HG02943 (cell line): ENCODE results near the gene ZNF689.
"Not testable (repeated sequence)": the region's sequence is repeated elsewhere in the genome, so short reads cannot be mapped to it uniquely, and the experiment has no call there.

ENCODE experiments used
- ATAC-seq: cut with Tn5 transposase; IDR thresholded peaks from one replicate; pipeline ENCODE4 v1.9.1; 2021; ENCODE audit warnings: mild to moderate bottlenecking, low read depth, moderate library complexity; ENCODE audit not compliant: unreplicated experiment

ZNF689 gene

DNA sequence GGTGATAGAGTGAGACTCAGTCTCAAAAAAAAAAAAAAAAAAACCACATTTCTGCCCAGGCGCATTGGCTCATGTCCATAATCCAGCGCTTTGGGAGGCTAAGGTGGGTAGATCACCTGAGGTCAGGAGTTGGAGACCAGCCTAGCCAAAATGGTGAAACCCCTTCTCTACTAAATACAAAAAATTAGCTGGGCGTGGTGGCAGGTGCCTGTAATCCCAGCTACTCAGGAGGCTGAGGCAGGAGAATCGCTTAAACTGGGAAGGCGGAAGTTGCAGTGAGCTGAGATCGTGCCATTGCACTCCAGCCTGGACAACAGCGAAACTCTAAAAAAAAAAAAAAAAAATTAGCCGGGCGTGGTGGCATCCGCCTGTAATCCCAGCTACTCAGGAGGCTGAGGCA lies 26.9 kb upstream of the ZNF689 start:
- not testable (repeated sequence) for ATAC-seq

DNA sequence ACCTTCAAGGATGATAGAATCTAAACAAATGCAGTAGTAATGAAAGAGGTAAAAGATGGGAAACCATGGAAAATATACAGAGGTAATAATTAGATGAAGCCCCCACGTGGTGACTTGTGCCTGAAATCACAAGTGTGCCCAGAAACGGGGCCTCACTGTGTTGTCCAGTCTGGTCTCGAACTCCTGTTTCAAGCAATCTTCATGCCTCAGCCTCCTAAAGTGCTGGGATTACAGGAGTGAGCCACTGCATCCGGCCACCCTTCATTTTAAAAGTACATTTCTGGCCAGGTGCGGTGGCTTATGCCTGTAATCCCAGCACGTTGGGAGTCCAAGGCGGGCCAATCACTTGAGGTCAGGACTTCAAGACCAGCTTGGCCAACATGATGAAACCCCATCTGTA lies 26.4 kb upstream of the ZNF689 start:
- ATAC-seq, result no peak

DNA sequence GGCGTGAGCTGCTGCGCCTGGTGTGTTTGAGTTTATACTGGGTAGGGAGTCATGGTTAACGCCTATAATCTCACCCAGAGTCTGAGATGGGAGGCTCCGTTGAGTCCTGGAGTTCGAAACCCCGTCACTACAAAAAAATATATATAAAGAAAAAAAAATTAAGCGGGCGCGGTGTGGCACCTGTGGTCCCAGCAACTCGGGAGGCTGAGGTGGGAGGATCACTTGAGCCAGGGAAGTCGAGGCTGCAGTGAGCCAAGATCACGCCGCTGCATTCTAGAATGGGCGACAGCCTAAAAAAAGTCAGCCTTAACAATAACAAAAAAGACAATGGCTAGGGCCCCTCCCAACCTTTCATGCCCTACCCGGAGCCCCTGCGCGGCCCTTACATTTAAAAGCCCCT lies 23.3 kb upstream of the ZNF689 start:
- ATAC-seq, result no peak

DNA sequence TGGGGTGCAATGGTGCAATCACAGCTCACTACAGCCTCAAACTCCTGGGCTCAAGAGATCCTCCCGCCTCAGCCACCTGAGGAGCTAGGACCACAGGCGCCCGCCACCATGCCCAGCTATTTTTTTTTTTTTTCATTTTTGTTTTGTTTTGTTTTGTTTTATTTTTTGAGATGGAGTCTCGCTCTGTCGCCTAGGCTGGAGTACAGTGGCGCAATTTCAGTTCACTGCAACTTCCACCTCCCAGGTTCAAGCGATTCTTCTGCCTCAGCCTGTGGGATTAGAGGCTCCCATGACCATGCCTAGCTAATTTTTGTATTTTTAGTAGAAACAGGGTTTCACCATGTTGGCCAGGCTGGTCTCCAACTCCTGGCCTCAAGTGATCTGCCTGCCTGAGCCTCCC lies 22.3 kb upstream of the ZNF689 start:
- ATAC-seq, result not testable (repeated sequence)

DNA sequence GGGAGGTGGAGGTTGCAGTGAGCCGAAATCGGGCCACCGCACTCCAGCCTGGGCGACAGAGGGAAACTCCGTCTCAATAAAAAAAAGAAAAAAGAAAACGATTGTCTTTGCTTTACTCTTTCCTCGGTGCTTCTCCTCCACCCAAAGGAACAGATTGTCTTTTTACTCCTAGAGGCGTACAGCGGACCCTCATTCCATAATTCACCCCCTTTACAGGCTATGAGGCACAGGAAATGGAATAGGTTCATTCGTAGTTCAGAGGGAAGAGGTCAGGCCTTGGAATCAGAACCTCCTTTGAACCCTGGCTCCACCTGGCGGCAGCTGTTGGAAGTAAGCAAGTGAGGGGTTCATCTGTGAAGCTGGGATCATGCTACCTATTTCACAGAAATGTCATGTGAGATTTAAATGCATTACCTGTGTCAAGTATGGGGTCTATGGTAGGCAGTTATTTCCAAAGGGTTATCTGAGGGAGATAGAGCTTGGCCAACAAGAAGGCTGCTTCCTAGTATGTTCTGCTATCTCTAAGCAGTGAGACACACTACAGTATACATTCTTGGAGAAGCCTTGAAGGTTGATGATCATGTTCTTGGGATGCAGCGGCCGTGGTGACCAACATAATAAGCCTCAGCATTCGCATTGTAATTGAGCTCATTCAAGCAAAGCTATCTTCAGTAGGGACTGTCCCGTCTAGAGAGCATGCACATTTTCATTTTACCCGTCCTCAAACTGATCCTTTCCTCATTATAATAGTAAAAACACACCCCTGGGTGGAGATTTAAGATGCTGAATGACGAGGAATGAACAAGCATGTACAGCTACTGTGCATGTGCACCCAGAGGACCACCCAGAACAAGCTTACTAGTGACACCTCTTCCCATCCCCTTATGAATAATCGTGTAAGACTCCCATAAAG lies 18.7 kb upstream of the ZNF689 start:
- no peak for ATAC-seq

DNA sequence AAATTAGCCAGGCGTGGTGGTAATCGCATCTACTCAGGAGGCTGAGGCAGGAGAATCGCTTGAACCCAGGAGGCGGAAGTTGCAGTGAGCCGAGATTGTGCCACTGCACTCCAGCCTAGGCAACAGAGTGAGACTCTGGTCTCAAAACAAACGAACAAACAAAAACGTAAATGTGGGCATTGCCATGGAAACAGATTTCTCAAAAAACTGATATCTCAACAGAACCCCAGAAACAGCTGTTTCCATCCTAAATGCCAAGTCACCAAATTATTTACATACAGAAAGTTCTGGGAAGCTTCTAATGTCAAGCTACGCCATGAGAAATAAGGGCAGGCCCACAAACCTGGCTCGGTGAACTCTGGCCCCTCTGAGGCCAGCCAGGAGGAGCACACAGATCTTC lies 16.0 kb upstream of the ZNF689 start:
- no peak for ATAC-seq

DNA sequence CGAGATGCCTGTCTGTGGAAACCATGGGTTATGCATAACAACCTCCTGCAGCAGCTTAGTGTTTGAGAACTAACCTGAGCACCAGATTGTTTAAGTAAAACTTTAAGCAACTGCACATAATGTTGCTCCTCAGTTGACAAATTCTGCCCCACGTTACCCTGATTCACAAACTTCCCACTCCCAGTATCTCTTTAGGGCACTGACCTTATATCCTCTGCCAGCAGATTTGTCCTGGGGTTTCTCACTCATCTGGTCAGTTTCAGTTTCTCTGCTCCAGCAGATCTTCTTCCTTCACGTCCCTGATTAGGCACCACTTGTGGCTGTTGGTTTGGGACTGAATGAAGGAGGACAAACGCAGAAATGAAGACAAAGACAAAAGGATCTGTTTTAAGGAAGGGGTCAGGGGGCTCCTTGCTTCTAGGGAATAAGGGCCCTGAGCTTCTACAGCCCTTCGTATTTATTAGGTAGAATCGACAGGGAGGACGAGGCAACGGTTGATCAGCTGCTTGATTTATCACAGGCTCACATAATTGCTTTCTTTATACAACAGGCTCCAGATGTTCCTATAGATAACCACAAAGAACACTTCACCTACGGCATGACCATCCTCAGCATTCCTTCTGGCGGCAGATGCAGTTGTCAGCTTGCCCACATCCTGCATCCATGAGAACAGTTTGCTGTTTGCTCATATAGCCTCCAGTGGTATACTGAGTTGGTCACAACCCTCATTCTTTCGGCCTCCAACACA lies 13.5 kb upstream of the ZNF689 start:
- no peak for ATAC-seq

DNA sequence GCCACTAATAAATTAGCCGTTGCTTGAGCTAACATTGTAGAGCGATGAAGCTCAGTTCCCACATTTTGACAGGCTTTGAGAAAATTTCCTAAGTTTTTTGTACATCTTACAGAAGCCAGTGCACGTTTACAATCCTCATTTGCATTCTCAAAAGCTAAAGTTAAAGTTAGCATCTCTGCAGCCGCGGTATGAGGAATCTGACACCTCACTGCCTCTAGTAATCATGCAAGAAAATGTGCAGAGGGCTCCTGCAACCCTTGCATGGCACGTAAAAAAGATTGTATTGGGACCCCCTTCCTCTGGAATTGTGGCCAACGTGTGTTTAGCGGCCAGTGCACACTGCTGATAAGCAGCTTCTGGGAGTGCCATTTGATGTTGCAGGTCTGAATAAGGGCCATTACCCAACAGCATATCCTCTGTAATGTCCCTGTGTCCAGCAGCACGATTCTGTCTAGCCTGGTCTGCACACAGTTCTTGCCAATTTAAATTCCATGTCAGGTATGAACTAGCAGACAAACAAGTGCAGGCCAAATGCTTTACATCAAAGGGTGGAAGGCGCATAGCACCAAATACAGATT lies 12.4 kb upstream of the ZNF689 start:
- no peak for ATAC-seq

DNA sequence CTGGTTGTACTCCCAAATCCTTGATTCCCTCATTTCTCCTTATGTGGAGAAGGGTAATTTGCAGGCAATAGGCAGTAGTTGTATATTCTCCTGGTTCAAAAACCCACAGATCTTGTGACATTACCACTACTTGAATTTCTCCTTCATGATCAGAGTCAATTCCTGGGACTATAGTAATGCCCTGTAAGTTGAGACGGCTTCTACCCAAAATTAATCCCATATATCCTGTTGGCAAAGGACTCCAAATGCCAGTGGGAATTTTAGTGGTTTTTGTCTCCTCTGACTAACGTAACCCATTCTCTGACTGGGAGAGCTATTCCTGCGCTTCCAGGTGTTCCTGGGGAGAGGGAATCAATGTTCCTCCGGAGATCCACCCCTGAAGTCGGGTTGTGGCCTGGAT lies 11.6 kb upstream of the ZNF689 start:
- no peak for ATAC-seq

DNA sequence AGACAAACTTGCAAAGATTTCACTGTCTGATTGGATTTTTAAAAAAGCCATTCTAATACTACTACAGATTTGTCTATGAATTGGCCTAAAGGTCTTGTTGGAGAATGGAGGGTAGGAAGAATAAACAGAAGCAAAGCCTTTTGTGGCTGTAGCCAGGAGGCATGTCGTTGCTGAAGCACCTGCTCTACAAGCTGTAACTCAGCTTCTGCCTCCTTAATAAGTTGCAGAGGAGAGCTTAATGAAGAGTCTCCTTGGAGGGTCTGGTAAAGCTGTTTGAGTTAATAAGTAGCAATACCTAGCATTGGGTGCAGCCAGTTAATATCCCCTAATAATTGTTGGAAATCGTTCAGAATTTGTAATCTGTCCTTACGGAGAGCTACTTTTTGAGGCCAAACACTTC lies 10.0 kb upstream of the ZNF689 start:
- no peak for ATAC-seq

DNA sequence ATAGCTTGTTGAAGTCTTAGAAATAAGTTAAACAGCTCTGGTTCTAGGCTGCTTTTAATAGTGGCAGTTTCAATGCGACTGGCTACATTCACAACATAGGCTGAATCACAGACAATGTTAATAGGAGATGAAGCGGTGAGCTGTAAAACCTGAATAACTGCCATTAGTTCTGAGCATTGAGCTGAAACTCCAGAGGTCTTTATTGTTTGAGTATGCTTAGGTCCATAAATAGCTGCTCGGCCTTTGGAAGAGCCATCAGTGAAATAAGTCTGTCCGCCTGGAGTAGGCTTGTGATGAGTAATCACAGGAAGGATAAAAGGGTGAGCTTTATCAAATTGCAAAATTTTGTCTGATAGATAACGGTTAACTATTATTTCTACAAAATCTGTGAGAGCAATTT lies 9.4 kb upstream of the ZNF689 start:
- no peak for ATAC-seq

DNA sequence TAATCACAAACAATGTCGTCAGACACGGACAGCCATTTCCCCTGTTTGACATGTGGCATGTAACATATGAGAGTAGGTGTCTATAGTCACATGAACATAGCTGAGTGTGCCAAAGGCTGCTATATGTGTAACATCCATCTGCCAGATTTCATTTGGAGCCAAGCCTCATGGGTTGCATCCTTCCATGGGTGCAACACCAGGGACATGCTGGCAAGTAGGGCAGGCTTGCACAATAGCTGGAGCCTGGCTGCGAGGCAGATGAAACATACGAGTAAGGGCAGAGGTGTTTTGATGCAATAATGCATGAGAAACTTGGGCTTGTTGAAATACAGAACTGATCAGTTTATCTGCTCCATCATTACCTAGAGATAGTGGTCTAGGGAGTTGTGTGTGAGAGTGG lies 9.0 kb upstream of the ZNF689 start:
- ATAC-seq, result no peak

DNA sequence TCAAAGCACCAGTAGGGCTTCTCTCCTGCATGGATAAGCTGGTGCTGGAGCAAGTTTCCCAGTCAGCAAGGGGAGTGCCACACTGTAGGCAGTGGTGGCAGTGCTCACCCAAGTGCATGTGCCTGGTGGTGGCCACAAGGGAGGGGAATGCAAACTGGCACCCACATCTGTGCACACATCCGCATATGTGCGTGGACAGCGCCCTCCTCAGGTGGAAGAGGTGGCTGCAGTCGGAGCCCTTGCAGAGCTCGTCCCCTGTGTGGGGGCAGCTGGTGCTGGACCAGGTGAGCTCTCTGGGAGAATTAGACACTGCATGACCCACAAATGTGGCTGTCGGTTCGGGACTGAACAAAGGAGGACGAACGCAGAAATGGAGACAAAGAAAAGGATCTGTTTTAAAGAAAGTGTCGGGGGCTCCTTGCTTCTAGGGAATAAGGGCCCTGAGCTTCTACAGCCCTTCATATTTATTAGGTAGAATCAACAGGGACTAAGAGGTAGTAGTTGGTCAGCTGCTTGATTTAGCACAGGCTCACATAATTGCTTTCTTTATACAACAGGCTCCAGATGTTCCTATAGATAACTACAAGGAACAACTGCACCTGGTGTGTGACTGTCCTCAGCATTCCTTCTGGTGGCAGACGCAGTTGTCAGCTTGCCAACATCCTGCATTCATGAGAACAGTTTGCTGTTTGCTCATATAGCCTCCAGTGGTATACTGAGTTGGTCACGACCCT lies 5.3 kb upstream of the ZNF689 start:
- no peak for ATAC-seq

DNA sequence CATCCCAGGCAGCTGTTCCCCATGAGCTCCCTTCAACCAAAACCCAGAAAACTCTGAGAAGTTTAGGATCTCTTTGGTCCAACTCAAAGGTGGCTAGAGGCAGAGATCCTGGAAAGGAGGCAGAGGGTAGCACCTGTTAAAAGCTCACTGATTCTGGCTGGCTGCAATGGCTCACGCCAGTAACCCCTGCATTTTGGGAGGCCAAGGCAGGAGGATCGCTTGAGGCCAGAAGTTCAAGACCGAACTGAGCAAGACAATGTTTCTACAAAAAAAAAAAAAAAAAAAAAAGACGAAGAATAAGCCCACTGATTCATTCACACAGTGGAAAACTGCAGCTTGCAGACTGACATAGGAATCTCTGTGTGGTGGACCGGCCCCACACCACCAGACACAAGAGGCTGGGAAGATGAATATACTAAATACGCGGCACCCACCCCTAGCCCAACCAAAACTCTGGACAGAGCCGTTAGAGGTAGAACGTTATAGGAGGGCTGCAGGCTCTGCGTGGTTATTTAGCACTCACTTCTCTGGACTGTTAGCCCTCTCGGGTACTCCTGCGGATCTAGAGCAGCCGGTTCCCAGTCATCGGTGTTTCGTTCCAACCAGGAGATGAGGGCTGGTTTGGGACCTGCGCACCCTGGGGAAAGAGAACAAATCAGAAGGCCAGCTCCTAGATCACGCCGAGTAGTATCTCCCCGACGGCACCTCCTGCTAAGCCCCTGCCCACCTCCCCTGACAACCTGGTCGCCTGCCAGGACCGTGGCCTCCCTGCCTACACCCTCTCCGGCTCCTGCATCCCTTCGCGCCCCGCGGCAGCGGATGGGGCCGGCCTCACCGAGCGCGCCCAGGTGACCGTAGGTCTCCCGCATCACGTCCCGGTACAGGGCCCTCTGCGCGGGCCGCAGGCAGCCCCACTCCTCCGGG lies 925 bp downstream of the ZNF689 start:
- peak; percentile 30 for ATAC-seq

DNA sequence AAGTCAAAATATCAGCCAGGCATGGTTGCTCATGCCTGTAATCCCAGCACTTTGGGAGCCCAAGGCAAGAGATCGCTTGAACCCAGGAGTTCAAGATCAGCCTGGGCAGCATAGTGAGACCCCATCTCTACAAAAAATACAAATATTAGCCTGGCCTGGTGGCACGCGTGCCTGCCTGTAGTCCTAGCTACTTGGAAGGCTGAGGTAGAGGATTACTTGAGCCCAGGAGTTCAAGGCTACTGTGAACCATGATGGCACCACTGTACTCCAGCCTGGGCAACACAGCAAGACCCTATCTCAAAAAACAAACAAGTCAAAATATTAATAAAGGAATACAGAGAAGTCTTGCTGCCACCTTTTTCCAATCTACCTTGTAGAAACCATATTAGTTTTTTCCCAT lies 4.2 kb downstream of the ZNF689 start:
- no peak for ATAC-seq

DNA sequence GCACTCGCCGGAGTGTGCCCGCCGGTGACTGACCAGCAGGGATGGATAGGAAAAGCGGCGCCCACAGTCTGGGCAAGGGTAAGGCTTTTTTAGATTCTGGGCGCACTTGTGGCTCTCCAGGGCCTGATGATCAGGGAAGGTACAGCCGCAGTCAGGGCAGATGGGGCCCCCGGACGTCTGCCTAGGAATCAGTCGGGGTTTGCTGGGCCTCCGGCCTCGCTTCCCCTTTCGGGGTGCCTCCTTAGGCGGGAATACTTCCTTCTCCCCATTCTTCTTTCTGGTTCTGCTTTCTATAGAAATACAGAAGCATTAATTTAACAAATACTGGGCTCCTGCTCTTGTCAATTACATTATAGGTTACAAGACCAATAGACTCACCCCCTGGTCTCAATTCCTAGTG lies 5.0 kb downstream of the ZNF689 start:
- ATAC-seq, result no peak

DNA sequence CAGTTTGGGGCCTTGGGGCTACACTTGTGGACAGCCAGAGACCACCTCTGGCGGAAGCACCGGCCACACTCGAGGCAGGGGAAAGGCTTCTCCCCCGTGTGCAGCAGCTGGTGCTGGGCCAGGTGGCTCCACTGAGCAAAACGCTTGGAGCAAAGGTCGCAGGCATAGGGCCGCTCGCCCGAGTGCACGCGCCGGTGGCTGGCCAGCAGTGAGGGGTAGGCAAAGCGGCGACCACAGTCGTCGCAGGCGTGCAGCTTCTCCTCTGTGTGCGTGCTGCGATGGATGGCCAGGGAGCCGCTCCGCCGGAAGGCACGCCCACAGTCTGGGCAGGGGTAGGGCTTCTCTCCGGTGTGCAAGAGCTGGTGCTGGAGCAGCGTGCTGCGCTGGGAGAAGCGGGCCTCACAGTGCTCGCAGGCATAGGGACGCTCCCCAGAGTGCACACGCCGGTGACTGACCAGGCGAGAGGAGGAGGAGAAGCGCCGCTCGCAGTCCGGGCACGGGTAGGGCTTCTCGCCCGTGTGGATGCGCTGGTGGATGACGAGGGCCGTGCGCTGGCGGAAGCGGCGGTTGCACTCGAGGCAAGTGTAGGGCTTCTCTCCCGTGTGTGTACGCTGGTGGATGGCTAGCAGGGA lies 5.8 kb downstream of the ZNF689 start:
- ATAC-seq, result no peak

DNA sequence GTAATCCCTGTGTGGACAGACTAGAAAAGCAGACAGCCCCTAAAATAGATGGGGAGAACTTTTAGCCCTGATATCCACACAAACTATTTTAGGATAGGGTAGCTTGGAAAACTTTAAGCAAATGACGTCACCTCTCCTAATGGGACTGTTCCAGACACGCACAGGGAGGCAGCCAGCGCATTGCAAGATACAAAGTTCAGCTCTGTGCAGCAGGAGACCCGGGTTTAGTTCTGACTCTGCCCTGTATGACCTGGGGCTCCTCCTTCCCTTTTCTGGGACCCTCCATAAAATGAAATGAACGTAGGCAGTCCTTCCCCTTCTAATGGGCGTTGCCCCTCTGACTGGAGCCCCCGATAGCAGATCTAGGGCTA lies 6.3 kb downstream of the ZNF689 start:
- ATAC-seq, result no peak

DNA sequence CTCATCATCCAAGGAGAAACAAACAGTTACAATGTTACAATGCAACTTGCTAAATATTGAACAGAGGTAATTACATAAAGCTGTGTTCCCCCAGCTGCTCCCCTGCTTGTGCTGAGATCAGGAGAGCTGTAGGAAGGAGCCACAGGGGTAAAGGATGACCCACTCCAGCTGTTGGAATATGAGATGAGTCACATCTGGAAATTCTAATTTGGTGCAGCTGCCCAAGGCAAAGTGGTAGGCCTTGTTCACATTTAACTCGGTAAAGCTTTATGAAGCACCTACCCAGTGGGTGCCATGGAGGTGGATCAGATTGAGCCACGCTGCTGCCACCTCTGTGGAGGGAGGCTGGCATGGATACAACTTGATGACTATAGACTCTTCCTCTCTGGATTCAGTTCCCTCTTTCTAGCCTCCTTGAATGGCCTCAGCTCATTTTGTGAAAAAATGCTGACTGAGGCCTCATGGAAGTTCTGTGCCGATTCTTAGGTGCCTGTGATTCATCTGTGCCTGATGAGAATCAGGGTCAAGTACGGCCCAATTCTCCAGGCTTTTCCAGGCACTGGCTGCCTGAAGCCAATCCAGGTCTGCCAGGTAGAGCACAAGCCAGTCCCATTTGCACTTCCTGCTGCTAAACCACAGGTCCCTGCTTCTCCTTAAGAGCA lies 7.4 kb downstream of the ZNF689 start:
- no peak for ATAC-seq
